HG03439 (cell line): ENCODE results near the gene EML1.

Source experiments
- ATAC-seq: cut with Tn5 transposase; IDR thresholded peaks from one replicate; pipeline ENCODE4 v1.9.1; 2021; ENCODE audit warnings: mild to moderate bottlenecking, moderate library complexity; ENCODE audit not compliant: unreplicated experiment

Gene EML1

DNA sequence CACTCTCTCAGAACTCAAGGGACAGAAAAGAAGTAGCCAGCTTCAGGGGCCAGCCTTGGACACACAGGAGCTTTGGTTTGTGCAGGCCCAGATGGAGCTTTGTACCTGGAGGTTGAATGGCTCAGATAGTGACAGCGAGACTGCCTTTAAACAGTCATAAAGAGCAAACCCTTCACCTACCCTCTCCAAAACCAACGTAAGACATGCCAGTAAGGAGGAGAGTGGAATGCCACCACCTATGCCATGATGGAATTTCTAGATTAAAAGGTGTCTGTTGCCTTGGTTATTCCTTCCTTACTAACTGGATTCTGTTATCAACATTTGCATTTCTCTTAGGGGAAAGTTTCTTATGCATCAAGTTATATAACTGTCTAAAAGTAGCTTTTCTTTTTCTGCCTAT is 98.1 kb downstream of the EML1 start:
- ATAC-seq = no peak

DNA sequence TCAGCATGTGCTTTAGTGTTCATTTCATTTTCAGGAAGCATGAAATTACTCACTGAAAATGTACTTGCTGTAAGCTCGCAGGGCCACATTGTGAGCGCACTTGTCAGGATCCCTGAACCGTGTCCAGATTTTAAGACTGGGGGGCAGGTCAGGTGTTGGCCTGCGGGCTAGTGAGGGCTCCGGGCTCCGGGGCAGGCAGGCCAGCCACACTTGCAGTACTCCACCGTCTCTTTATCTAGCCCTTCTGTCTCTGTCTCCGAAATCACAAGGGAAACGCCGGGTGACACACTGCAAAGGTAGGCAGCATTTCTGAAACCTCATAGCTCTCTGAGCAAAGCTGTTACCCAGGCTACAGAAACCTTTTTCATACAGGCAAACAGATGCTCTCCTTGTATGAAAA is 98.7 kb downstream of the EML1 start:
- ATAC-seq = no peak

DNA sequence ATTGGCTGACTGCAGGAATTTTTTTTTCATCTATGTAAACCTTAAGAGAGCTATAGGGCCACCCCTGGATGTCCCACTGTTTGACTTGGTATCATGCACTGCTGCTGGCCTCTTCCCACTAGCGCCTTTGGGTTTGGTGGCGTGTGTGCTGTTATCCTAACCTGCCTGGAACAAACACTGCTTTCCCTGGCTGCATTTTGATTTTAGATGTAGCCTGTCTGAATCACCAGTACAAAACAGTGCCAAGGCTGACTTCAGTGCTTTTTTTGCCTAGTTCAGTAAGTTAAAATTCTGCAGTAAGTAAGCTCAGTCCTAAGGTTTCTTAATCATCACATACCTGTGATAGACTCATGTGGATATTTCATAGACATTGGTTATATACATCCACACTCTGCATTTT is 99.2 kb downstream of the EML1 start:
- no peak for ATAC-seq

DNA sequence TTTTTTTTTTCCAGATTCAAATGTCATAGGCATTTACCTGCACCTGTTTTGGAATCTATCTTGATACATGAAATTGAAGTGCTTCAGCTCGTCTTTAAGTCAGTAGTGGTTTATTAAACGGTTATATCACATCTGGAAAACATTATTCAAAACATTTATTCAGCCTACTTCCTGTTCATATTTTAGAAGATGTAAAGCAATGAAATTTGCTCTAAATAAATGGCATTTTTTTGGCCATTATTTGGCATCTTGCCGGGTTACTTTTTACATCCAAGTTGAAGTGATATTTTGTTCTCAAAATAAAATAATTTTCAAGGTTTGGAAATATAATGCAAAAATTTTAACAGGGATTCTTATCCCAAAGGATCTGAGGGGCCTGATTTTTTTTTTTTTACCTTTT is 103.1 kb downstream of the EML1 start:
- ATAC-seq = no peak

DNA sequence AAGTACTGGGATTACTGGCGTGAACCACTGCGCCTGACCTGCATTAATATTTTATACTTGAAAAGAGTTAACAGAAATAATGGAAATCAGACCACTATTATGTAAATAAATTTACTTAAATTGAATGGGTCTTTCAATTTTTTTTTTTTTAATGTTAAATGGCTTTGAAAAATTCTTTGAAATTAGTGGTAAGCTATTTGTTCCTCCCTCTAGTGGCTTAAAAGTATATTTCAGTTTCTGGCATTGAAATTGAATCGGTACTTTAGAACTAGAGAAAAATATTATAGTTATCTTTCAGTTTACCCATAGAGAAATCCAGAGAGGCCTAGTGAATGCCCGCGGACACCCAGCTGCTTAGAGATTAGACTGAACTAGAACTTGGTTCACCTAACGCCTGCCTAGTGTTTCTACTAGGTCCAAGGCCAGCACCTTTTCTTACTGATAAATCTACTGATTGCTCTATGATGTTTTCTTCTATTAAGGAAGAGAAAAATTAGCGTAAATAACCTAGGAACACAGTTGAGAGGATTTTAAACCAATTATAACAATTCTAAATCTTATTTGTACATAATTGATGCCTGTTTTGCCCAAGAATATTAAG is 106.5 kb downstream of the EML1 start:
- no peak for ATAC-seq

DNA sequence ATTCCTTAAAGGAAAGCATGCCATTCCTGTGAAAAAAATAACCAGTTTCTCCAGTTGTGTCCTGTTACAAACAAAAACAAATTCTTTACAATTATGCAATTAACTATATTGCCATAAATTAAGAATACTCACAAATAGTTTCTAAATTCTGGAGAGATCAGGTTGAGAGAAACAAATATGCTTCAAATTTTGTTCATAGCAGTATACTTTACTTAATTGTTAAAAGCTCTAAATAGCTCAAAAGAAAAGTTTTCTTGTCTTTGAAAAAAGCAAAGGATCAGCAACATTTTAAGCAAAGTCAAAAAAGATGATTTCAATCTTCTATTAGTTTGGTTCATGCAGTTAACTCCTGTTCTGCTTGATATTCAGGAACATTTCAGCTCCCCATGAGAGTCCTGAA is 109.7 kb downstream of the EML1 start:
- no peak for ATAC-seq

DNA sequence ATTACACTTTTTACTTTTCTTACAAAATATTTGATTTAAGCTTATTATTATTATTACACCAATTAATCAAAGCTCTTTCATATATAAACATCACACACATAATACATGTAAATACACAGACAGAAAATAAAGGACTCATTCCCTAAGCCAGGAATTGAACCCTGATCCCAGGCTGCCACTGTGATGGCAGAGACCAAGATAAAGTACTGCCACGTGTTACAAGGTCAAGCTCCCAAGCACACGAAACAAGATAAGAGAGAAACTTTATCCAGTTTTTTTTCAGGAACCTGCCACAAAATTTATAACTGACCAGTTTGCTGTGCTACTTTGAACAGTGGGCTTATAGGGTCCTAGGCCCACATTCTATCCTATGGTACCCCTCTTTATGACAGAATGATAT is 111.3 kb downstream of the EML1 start:
- no peak for ATAC-seq

DNA sequence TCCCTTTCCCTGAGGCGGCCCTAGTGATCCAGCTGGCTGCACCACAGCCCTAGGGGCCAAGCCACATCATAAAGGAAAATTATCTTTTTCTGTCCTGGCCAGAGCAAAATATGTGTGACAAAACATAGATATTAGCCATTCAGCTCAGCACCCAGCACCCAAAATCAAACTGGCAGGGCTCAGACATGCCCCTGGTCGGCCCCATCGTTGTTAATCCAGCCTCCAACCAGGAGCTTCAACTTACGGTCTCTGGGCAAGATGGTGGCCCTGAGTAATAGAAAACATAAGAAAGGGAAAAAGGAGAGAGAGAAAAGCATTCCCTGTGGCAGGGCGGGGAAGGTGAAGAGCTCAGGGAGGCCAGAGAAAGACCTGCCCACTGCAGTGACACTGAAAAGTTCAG is 111.9 kb downstream of the EML1 start:
- ATAC-seq = no peak

DNA sequence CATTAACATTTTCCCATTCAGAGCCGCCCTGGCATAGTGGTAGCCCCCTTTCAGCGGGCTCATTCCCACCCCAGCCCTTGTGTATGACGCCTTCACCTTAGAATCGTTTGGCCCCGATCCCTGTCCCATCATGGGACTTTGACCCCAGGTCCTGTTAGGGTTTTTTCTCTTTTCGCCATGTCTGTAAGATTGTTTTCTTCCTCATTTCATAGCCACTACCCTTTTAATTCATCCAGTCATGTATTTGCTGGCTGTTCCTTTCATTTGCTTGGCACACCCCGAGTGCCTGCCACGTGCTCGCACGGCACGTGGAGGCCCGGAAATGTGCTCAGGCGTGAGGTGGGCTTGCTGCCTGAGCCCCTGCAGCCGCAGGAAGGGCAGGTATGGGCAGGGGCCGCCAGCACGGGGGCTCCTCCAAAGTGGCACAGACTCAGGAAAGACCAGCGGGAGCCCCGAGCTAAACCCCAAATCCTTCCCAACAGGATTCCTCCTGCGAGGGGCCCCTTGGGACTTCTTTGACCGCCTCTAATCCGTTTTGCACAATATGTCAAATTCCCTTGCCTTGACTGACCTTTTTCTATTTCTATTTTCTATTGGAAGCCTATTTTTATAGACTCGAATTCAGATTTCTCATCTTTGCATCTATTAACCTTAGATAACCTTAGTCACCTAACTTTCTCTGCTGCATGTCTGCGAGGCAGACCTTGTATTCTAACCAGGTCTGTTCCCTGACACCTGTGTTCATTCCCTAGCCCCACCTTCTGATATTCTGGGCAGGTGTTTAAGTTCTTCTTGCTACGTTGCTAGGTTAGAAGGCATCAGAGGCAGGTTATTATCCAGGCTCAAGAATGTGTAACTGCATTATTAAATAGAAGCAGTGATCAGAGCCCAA is 114.8 kb downstream of the EML1 start:
- no peak for ATAC-seq

DNA sequence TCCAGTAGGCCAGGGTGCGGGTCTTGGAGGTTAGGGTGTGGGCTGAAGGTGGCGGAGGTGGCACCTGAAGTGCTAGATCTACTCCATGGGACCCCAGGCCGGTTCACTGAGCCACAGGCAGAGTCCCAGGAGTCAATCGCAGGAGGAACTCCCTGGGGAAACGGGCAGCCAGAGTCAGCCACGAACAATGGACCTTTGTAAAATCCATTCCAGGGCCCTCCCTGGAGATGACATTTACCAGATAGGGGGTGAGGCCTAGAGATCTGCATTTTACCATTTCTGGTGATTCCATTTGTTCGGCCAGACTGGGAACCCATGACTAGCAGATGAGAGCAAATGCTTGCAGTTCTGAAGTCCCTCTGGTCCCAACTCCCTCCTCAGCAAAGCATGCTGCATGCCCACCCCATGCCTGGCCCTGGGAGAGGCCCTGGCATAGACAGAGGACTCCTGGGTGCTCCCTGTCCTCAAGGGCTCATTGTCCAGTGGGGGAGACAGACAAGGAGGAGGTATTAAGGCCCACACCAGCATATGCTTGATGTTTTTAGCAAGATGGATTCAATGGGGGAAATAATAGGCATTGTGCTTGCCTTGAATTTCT is 115.5 kb downstream of the EML1 start:
- ATAC-seq = no peak

DNA sequence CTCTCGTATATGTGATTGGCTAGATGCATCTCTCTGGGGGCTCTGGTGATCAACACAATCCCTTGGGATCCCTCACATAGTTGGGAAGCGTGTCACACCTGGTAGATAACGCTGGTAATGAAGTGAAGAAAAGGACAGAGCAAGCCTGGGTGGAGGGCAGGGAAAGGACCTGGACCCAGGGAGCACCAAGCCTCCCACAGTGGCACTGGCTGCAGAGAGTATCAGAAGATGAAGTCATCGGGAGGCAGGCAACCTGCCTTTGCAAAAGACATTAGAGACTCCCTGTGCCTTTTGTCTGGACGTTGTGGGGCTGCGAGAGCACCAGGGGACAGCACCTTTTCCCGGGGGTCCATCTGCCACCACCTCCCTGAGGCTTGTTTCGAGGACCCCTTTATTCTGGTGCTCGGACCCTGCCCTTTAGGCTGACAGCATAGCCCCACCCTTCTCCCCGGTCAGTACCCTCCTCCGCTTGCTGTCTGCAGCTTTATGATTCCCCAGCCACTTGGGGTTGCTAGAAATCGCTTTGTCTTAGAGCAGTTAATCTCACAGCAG is 116.4 kb downstream of the EML1 start:
- ATAC-seq = no peak

DNA sequence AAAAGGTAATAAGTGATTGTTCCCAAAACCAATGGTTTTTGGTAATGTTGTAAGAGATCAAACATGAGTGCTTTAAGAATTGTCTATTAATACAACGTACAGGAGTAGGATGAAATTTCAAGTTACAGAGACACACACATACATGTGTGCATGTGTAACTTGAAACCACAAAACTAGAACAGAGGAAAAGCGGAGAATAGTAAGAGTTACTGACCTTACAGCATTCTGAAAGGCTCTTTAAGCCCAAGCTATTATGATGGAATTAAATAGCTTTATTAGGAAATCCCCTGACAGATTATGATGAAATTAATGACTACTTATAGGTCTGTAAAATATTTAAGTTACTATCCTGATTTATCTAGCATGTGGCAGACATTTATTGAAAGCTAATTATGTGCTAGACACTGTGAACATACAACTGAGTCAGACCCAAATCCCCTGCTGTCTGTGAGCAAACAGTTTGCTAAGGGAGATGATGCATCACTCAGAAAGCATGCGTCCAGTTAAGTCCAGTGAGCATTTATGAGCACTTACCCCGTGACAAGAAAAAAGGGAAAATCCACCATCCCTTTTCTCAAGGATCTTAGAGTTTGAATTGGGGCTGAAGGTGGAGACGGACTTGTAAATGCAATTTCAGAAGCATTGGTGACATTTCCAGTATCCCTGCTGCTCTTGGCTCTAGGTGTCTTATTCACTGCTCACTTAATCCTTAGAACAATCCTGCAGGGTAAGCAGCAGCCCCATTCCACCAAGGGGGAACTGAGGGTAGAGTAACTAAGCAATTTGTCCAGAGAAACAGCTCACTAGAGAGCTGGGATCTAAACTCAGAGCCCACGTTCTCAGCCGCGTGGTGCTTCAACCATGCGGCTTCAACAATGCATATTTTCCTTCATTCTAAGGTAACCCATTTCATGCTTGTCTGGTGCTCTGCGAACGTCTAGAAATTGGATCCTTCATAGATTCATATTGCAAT is 117.4 kb downstream of the EML1 start:
- ATAC-seq = no peak

DNA sequence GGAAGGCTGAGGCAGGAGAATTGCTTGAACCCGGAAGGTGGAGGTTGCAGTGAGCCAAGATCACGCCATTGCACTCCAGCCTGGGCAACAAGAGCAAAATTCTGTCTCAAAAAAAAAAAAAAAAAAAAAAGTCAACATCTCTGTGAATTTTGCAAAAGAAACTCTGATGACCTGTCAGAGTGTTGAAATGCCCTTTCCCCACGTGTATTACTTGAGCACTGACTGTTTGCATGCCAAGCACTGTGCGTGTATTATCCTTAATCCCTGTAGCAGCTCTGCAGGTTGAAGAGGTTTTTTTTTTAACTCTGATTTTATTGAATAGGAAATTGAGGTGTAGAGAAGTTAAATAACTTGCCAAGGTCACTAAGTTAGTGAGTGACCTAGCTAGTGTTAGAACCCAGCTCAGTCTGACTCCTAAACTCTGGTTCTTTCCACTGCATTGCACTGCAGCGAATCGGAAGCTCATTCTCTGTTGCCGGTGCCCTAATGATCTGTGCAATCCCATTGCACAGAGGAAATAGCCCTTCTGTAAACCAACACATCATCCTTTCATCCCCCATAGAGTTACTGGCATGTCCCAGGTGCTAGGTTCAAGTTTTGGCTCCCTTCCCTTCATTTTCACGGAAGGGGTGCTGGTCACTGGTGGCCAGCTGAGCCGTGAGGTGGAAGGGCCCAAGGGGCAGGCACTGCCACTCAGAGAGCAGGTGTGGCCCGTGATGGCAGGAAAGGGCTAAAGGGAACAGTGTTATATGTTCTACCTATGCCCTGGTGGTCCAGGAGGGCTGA is 122.3 kb downstream of the EML1 start:
- no peak for ATAC-seq

DNA sequence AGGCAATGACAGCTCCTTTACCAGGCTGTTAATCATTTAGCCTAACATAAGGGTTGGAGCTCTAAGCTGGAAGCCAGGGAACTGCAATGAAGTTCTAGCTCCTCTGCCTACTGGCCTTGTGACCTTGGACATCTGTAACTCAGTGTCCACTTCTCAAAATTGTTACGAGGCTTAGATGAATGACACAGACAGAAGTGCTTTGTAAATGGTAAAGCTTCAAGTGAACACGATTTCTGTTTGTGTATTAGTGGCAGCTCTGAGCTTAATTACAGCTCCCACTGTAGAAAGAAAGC is 122.8 kb downstream of the EML1 start:
- ATAC-seq = no peak

DNA sequence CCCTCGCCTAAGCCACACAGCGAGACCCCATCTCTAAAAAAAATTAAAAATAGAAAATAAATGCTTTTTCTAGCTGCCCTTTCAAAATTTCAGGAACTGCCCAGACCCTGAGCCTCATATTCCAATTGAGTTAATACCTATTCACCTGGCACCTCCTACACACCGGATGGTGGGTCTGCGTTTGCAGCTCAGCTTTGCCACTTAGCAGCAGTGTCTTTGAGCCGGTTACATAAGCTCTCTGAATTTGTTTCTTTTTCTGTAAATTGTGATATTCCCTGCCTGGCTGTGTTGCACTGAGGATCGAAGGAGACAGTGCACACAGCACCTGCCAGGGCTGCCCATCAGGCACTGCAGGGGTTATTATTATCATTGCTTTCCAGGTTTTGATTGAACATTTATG is 125.6 kb downstream of the EML1 start:
- ATAC-seq = no peak

DNA sequence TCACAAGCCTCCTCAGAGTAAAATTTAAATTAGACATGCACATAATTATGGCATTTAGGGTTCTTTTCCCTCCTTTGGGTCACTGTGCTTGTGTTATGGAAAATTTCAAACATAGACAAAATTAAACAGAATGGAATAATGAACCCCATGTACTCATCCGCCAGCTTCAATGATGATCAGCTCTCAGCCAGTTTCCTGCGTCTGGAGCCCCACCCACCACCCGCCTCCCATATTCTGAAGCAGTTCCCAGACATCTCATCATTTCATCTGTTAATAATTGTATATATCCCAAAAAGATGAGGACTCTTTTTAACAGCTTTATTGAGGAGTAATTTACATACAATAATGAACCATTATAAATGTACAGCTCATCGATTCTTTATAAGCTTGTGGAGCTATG is 128.2 kb downstream of the EML1 start:
- no peak for ATAC-seq

DNA sequence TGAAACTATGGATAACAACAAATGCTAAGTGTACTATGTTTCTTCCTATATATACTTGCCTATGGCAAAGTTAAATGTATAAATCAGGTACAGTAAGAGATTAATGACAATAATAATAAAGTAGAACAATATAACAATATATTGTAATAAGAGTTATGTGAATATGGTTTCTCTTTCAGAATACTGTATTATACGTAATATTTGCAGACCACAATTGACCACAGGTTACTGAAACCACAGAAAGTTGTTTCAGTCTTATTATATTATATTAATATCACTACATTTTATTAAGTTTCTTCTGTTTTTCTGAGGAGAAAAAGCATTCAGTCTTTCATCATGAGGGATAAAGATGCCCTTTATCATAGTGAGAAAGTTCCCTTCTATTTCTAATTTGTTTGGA is 131.2 kb downstream of the EML1 start:
- no peak for ATAC-seq

DNA sequence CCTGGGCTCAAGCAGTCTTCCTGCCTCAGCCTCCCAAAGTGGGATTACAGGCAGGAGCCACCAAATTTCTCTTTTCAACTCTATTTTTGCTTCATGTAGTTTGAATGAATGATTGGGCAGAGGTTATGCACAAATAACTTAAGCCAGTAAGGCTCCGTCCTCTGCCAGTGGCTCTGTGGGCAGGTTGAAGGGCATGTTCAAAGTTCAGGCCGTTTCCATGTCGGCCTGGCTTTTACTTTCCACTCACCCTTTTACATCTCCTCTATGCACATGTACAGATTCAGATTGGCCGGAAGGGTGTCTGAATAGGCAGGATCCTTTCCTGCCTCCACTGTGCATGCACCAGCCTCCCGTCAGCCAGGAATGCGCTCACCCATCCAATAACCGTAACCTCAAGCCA is 132.3 kb downstream of the EML1 start:
- no peak for ATAC-seq

DNA sequence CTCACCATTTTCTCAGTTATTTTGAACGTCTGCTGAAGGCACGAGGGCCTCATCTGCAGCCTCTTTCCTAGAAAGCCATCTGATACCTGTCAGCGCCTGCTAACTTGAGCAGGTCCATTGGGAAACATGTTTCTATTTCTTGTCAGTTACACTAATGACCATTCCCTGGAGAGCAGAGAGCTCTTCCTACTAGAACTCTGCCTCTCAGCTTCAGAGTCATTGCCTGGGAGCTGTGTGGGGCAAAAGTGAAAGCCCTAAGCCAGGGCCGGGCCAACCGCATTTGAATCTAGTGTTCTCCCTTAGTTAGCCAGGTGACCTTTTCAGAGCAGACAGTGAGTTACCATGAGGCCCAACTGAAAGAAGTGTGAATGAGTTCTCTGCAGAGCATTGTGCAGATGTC is 135.8 kb downstream of the EML1 start:
- no peak for ATAC-seq

DNA sequence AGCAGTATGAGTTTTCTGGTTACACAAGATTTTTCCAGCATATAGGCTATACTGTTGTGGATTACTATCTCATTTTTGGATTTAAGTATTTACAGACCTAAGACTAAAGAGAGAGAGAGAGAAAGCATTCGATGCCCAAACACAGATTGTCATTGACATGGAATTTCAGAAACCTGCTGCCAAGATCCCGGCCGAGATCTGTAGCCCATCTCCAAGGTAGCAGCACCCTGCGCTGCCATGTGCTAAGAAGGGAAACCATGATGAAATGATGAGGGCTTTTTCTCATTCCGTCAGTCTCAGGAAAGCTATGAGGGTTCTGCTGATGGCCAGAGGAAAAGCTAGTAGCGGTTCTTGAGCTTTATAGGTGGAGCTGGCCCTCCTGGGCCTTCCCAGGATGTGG is 136.4 kb downstream of the EML1 start:
- ATAC-seq = no peak
